Measurements from ENCODE around the gene CAMTA1.

The CAMTA1 gene

DNA sequence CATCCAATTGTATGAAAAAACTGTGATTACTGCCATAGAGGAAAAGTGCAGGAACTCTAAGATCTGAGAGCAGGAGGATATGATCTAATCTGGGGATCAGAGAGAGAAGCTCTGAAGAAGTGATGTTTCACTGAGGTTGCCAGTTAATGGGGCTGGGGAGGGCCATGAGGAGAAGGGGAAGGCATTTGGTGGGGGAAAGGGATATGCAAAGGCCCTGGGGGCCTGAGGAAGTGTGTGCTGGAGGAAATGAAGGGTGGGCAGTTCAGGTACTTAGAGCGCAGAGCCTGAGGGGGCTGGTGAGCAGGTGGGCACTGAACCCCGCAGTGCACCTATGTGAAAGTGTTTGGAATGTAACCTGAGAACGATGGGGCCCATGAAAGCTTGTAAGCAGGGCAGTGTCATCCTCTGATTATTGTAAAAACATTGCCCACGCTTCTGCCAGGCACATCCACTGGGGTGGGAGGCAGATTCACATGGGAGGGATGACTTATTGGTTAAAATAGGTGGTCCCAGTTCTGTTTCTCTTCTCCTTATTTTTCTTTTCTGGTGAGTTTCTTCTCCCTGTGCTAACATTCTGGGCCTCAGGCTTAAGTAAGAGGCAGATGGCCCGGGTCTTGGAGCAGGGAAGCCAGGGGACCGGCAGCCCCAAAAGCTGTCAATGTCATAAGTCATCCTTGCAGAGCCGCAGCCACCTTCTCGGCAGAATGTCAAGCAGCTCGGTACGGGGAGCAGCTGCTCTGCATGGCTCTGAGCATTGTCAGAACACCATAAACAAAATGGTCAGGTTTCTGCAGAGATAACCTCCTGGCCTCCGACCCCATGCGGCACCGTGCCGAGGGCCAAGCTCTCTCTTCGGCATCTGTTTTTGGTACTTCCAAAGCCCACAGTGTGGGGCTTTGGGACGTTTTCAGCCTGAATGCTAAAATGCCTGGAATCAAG lies 493.8 kb downstream of the CAMTA1 start:
- DNase-seq = no peak

DNA sequence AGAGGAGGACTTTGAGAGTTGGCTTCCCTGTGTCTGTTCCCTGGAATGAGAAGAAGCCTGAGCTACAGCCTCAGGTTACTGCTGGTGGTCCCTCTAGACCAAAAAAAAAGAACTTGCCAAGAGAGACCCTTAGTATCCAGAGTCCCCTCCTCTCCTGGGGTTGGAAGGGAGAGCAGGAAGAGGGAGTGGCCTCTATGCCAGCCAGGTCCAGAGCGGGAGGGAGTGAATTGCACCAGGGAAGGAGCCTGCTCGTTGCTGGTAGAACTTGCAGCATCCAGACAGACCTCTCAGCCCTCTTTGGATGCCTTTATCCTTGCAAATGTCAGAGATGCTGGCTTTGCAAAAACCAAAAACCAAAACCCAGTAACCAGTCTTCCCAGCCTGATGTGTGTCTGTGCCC lies 494.5 kb downstream of the CAMTA1 start:
- no peak for DNase-seq

DNA sequence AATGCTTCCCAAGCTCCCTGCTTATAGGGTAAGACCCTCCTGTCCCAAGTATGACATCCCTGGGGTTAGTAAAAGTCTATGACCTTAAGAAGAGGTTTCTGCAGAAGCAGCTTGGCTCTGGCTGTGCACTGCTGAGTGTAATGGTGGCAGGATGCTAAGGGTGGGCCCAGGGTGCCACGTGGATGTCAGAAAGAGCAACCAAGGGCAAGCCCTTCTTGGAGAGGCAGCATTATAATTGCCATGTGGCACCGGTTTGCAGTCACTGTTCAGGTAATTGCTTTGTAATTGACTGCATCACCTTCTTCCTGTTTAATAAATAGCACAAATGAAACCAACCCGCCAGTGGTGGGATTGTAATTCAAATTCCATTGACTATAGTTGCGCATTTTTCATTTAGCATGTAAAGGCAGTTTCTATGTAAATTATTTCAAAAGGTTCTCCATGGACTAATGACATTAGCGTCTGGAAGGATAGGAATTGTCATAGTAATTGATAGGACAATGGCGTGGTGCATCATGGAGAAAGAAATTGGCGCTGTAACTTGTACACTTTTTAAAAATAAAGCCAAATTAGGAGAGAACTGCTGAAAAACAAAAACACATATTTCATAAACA lies 495.2 kb downstream of the CAMTA1 start:
- DNase-seq = no peak

DNA sequence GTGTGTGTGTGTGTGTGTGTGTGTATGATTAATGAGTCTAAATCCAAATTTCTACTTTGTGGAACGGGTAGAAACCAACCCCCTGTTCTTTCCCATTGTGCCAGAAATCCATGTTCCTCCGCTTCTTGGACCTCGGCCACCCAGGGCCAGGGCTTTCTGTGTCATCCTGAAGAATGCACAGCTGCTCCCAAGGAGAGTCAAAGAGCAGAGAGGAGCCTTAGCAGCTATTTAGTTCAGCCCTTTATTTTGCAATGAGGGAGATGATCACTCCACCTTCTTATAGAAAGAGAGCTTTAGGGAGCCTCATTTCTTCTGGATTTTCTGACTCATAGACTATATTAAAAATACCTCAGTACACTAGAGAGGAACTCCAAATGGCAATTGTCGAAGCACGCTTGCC lies 496.6 kb downstream of the CAMTA1 start:
- DNase-seq = no peak

DNA sequence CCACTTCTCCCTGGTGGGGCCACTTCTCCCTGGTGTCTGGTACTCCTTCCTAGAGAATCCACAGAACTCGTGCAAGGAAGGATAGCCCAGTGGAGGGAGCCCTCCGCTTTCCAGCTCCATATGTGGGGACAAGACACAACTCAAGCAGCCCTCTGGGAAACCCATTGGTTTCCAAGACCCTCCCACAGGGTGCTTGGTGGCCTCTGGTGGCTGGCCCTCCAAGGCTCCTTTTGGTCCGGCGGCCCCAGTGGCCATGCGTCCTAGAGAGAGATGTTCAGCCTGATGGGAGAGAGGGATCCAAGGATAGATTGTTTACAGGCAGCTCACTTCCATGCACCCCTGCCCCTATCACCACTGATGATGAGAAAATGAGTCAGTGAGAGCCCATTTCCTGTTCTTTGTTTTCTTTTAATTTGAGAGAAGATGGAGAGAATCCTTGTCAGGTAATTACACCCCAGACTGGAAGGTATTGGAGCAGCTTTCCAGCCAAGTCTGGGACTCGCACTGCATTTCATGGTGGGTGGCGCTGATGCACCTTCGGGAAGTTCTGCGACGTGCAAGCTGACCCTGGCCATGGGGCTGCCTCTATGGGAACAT lies 499.7 kb downstream of the CAMTA1 start:
- DNase-seq = no peak

- no peak for DNase-seq
Measured at GRCh38 chr1:7285856-7286454, 500.7 kb downstream of the CAMTA1 start.

DNA sequence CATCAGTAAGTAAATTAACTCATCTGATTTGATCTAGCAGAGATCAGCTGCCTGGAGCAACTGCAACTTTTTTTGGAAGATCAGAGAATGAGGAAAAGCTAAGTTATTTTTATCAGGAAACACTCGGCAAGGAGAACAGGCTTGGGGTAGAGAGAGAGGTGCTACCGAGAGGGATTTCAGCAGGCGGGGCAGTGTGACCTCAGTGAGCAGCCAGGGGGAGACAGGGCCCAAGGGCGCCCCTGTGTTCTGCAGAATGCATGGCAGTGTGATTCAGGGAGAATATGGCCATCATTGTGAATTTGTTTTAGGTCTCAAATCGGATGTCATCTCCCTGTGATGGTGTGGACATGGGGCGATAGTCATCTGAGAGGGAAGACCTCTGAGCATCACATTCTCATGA lies 501.8 kb downstream of the CAMTA1 start:
- no peak for DNase-seq

DNA sequence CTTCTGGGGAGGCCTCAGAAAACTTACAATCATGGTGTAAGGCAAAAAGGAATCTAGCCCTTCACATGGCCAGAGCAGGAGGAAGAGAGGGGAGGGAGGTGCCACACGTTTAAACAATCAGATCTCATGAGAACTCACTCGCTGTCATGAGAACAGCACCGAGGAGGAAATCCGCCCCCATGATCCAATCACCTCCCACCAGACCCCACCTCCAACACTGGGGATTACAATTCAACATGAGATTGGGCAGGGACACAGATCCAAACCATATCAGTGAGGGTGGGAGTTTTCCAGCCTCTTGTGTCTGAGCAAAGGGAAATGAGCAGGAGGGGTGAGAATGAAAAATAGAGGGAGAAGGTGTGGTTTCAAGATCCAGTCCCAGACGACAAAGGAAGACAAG lies 503.7 kb downstream of the CAMTA1 start:
- no peak for DNase-seq

GRCh38 chr1:7289694-7290093 lies 504.4 kb downstream of the CAMTA1 start:
- DNase-seq = no peak

GRCh38 chr1:7290971-7291970 lies 506.0 kb downstream of the CAMTA1 start:
- no peak for DNase-seq

DNA sequence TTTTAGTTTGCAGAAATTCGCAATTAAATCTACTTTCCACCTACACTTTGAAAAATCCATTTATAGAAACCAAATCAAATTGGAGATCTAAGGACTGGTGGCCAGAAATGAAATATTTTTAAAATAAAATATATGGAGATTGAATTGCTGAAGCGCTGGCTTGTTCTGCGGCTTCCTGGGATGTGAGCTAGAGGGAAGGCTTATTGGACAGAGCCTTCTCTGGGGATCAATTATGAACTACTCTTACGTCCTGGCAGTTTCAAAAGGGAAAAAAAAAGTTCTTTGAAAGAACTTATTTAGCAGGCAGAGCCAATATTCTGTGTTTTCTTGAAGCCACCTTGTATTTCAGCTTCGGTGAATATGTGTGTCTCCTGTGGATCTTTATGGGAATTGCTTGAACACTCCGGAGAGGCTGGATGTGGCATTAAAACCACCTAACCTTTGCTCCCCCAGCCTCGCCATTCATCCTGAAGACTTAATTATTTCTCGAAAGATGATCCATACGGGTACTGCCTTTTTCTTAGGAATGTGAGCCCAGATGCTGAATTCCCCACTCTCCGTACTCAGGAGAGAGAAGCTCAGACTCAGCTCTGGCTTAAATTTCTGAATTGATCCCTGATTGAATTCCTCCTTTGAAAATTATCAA lies 506.9 kb downstream of the CAMTA1 start:
- DNase-seq = no peak

DNA sequence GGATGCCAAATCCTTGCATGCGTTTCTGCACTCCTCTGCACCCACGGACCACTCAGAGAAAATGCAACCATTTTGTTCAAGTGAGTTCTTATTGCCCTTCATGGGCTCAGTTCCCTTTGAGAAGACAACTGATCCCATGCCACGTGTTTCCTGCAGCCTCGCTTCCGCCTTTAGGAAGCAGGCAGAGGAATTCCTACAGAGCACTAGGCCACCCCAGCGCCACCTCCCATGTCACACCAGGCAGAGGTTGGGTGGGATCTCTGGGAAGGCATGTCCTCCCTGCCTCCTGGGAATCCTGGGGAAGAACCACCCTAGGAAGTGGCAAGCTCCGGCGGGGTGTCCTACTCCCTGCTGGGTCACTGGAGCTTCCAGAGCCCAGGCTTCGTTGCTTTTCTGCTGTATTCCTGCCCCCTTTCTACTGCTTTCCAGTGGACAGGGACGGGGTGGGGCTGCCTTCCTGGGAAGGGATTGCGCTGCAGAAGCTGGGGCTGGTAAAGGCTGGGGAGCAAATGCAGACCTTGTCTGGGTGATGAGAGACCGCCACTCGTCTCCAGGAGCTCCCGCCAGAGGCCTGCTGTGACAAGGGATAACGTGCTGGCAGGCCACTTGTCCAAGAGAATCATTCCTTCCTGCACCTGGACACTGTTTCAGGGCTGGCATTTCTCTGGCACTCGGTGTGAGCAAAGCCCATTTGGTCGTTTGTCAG lies 507.6 kb downstream of the CAMTA1 start:
- no peak for DNase-seq

- no peak for DNase-seq
Measured at GRCh38 chr1:7293702-7294629, 508.7 kb downstream of the CAMTA1 start.

- DNase-seq = no peak
Measured at GRCh38 chr1:7294636-7295035, 509.4 kb downstream of the CAMTA1 start.

DNA sequence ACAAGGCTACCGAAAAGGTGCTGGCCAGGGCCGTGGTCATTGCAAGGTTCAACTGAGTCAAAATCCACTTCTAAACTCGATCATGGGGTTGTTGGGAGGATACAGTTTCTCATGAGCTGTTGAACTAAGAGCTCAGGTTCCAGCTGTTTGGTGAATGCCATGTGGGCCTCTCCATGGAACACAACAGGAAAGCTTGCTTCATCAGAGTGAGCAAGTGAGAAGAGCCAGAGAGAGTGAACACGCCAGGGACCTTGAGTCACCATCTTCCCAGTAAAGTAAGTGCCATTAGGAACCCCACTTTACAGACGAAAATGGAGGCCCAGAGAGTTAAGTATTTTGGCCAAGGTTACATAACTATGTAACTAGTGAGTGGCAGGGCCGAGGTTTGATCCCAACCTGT lies 510.7 kb downstream of the CAMTA1 start:
- no peak for DNase-seq

- no peak for DNase-seq
Measured at GRCh38 chr1:7296968-7297367, 511.7 kb downstream of the CAMTA1 start.

DNA sequence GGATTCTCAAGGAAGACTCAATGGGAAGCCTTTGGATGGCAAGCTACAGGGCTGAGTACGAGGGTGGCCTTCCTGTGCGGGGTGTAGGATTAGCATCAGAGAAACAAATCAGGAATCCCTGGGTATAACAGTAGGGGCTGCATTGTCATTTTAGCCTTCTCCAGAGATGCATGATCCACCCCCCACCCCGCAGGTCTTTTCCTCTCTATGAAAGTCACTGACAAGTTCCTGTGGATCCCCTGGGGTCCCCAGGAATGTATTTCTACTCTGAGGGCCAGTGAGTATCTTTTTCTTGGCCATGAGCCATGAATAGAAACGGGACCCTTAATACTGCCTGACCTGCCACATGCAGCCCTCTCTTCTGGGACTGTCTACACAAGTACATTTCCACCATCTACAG lies 512.9 kb downstream of the CAMTA1 start:
- DNase-seq = no peak

DNA sequence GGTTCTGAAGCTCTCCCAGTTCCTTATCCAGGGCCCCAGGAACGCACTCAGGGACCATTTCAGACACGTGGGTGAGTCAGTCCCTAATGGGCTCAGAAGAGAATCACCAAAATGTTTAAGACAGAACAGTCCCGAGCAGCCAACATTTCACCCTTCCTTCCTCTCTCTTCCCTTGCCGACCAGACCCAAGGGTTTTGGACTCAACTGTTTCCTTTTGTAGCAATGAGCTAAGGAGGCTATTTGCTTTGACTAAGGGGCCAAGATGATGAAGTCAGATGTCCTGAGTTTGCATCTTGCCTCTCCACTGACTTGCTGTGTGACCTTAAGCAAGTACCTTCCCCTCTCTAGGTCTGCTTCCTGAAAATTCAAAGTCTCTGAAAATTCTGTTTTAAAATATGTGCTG lies 513.5 kb downstream of the CAMTA1 start:
- DNase-seq = no peak

- no peak for DNase-seq
Measured at GRCh38 chr1:7299329-7299799, 514.1 kb downstream of the CAMTA1 start.

GRCh38 chr1:7299994-7300393 lies 514.7 kb downstream of the CAMTA1 start:
- no peak for DNase-seq
